HG02642 (cell line): ENCODE data around the gene ULBP2.
"Not testable (repeated sequence)": the region's sequence is repeated elsewhere in the genome, so short reads cannot be mapped to it uniquely, and the experiment has no call there.

Source experiments
- ATAC-seq: cut with Tn5 transposase; IDR thresholded peaks from one replicate; pipeline ENCODE4 v1.9.1; 2021; ENCODE audit warnings: mild to moderate bottlenecking; ENCODE audit not compliant: unreplicated experiment, poor library complexity

ULBP2 gene

GRCh38 chr6:149925253-149925973 is 16.4 kb upstream of the ULBP2 start:
- ATAC-seq: no peak

DNA sequence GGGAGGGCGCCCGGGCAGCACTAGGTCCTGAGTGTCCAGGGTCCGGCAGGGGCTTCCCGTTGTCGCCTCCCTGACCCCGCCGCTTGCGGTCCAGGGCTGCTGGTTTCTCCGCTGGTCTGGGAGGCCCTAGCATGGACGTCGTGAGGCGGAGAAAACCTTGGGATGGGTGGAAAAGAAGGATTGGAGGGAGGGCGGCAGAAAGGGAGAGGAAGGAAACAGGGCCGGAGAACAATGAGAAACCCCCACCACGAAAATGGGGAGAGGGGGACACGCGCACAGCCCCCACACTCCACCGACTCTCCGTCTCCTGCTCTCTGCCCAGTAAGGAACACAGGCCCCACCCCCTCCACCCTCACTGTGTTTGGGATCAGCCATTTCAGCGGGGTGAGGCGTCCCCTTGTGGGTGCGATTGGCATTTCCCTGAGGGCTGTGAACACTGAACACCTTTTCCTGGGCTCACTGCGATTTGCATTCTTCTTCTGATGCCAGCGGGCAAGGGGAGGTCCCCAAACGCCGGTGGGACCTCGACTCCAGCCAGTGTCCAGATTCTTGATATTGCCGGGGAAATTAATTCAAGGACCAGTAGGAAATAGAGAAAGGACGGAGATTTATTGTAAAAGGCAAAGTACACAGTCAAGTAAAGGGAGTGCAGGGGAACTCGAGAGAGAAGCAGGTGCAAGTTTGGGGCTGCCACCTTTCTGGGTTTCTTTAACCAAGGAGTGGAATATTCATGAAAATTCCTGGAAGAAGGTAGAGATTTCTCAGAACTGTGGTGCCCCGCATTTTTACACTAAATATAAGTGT is 15.6 kb upstream of the ULBP2 start:
- no peak for ATAC-seq

GRCh38 chr6:149927025-149927424 is 14.8 kb upstream of the ULBP2 start:
- ATAC-seq: not testable (repeated sequence)

- ATAC-seq: no peak
These were observed 12.4 kb upstream of the ULBP2 start for GRCh38 chr6:149929422-149929821.

- ATAC-seq: no peak
These were observed 10.3 kb upstream of the ULBP2 start for GRCh38 chr6:149931501-149931900.

- no peak for ATAC-seq
These were observed 8.8 kb upstream of the ULBP2 start for GRCh38 chr6:149933036-149933435.

DNA sequence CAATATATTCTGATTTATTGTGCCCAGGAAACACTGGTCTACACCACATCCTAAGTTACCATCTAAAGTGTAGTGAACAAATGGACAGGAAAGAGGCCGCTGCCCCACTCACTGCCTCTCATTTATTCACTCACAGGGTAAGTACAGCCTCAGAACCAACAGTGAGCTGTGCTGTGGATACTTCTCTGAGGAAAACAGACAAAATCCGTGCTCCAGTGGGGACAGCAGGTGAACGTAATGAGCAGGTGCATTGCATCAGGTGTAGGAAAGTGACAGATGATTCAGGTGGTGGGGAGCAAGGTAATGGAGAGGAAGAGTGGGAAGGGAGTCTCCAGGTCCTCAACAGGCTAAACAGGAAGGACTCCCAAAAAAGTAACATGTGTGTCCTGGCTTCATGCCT is 8.4 kb upstream of the ULBP2 start:
- no peak for ATAC-seq

GRCh38 chr6:149934249-149935156 is 7.3 kb upstream of the ULBP2 start:
- no peak for ATAC-seq

DNA sequence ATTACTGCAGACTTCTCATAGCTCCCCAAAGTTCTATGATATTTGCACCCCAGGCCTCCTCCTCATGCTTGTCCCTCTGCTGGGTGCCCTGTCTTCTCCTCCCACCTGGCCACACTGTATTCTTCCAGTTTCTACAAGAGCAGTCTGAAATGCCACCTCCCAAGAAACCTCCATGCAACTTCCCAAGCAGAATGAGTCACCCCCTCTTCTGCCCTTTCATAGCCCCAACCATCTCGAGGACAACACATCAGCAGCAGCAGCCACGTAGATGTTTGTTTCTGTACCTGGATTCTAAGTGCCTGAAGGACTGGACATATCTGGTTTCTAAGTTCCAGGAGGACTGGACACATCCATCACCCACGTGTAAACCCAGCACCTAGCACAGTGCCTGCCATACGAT is 6.6 kb upstream of the ULBP2 start:
- ATAC-seq: no peak

GRCh38 chr6:149935668-149936067 is 6.1 kb upstream of the ULBP2 start:
- ATAC-seq: no peak

DNA sequence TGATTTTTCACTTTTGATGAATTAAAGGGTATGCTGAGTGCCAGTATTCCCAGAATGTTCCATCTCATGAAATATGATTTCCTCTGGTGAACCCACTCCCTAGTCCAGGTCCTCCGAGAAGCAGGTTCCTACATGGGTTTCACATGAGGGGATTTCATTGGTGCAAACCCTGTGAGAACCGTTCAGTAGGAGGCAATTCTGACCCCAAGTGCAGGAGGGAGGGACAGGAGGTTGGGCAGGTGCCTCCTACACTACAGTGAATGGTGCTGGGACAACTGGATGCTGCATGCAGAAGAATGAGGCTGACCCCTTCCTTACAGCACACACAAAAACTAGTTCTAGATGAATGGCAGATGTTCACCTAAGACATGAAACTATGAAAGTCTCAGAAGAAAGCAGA is 5.1 kb upstream of the ULBP2 start:
- ATAC-seq: no peak

DNA sequence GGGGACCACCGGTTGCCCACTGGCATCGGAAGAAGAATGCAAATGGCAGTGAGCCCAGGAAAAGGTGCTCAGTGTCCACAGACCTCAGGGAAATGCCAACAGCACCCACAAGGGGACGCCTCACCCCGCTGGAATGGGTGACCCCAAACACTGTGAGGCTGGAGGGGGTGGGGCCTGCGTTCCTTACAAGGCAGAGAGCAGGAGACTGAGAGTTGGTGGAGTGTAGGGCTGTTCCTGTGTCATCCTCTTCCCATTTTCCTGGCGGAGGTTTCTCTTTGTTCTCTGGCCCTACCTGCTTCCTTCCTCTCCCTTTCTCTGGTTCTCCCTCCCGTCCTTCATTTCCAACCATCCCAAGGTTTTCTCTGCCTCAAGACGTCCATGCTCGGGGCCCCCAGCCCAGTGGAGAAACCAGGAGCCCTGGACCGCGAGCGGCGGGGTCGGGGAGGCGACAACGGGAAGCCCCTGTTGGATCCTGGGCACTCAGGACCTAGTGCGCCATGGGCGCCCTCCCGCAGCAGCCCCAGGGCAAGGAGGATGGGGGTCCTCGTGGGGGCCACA is 3.7 kb upstream of the ULBP2 start:
- ATAC-seq: not testable (repeated sequence)

DNA sequence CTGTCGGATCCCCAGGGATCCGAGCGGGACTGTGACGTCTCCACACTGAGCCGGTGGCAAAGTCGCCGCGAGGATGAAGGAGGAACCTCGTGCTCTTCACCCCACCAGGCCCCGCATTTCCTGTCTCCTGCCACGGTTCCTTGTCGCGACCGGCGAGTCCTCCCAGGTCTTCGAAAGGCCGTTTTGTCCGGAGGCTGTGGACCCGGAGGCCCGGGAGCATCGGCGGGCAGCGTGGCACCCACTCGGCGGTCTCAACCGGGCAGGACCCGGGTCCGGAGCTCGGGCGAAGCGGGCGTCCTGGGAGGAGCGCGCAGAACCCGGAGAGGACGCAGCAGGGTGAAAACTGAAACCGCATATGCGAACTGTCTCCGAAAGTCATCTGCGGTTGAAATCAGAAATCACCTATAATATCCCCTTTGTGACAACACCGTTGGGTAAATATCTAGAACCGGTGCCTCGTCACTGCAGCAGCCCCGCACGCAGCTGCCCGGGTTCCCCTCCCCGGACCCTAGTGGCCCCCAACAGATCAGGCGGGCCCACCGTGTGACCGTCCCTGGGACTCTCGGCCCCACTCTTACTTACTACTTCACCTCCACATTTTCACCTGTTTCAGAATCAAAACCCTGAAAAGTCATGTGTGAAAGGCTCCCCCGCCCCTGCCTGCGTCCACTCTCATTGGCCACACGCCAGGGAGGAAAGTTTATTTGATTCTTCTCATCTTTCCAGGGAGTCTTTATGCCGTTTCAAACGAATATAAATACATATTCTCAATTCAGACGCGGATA is 3.1 kb upstream of the ULBP2 start:
- peak; percentile 79 for ATAC-seq

DNA sequence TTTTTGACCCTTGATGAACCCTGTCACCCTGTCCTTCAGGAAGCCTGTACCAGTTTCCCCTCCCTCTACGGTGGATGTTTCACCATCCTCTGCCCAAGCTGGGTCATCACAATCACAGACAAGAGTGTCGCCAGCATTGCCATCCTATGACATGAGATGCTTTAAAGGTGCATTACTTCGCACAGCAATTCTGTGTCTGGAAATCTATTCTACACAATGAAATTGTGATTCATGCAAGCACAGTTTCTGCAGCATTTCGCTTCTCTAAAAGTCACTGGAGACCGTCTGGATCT is 2.5 kb upstream of the ULBP2 start:
- ATAC-seq: no peak

GRCh38 chr6:149939909-149940671 is 1.7 kb upstream of the ULBP2 start:
- ATAC-seq: no peak

- no peak for ATAC-seq
These were observed 1.2 kb upstream of the ULBP2 start for GRCh38 chr6:149940672-149940982.

- no peak for ATAC-seq
These were observed 631 bp downstream of the ULBP2 start for GRCh38 chr6:149942461-149942829.

- not testable (repeated sequence) for ATAC-seq
These were observed 1.5 kb downstream of the ULBP2 start for GRCh38 chr6:149943321-149943720.

GRCh38 chr6:149945276-149945675 is 3.5 kb downstream of the ULBP2 start:
- ATAC-seq: not testable (repeated sequence)
